Measurements from ENCODE around the gene ERG.

The ERG gene

GRCh38 chr21:38498057-38498833, at the start of gene ERG:
TSS of gene ERG (minus strand) at chr21:38498477. CDS start at chr21:38498380, 97 bp downstream.
- DNase-seq (ENCODE audit: low read depth) = no peak

GRCh38 chr21:38544661-38545060, 46.4 kb upstream of the ERG start:
- DNase-seq (ENCODE audit: low read depth) = no peak

- DNase-seq (ENCODE audit: low read depth) = no peak
These were observed 44.0 kb upstream of the ERG start for GRCh38 chr21:38542263-38542662.

GRCh38 chr21:38538353-38538752, 40.1 kb upstream of the ERG start:
- no peak for DNase-seq (ENCODE audit: low read depth)

GRCh38 chr21:38534591-38534990, 36.3 kb upstream of the ERG start:
- DNase-seq (ENCODE audit: low read depth) = no peak

GRCh38 chr21:38533887-38534286, 35.6 kb upstream of the ERG start:
- DNase-seq (ENCODE audit: low read depth) = no peak

- DNase-seq (ENCODE audit: low read depth) = peak; percentile 44
These were observed 33.3 kb upstream of the ERG start for GRCh38 chr21:38531591-38531990.

- no peak for DNase-seq (ENCODE audit: low read depth)
These were observed 32.8 kb upstream of the ERG start for GRCh38 chr21:38531039-38531541.

GRCh38 chr21:38527737-38528136, 29.5 kb upstream of the ERG start:
- no peak for DNase-seq (ENCODE audit: low read depth)

- DNase-seq (ENCODE audit: low read depth) = no peak
These were observed 27.2 kb upstream of the ERG start for GRCh38 chr21:38525454-38525853.

- DNase-seq (ENCODE audit: low read depth) = no peak
These were observed 26.2 kb upstream of the ERG start for GRCh38 chr21:38524168-38525153.

GRCh38 chr21:38520511-38520910, 22.2 kb upstream of the ERG start:
- no peak for DNase-seq (ENCODE audit: low read depth)

GRCh38 chr21:38511662-38512243, 13.5 kb upstream of the ERG start:
- no peak for DNase-seq (ENCODE audit: low read depth)

GRCh38 chr21:38511198-38511597, 12.9 kb upstream of the ERG start:
- DNase-seq (ENCODE audit: low read depth) = no peak

GRCh38 chr21:38507374-38507942, 9.2 kb upstream of the ERG start:
- DNase-seq (ENCODE audit: low read depth) = no peak

GRCh38 chr21:38506661-38507281, 8.5 kb upstream of the ERG start:
- DNase-seq (ENCODE audit: low read depth) = no peak

GRCh38 chr21:38505654-38506523, 7.6 kb upstream of the ERG start:
- peak; percentile 71 for DNase-seq (ENCODE audit: low read depth)

- DNase-seq (ENCODE audit: low read depth) = no peak
These were observed 5.8 kb upstream of the ERG start for GRCh38 chr21:38504066-38504465.

GRCh38 chr21:38503583-38503982, 5.3 kb upstream of the ERG start:
- DNase-seq (ENCODE audit: low read depth) = peak; percentile 23

GRCh38 chr21:38500073-38500472, 1.8 kb upstream of the ERG start:
- DNase-seq (ENCODE audit: low read depth) = no peak

GRCh38 chr21:38499296-38499695, 1.0 kb upstream of the ERG start:
- DNase-seq (ENCODE audit: low read depth) = no peak
